GM18498 (cell line): Measurements from ENCODE around the gene PRUNE1.

Source experiments
- ATAC-seq: cut with Tn5 transposase; IDR thresholded peaks from one replicate; pipeline ENCODE4 v1.9.1; 2021; ENCODE audit warnings: mild to moderate bottlenecking, moderate library complexity; ENCODE audit not compliant: unreplicated experiment

Gene PRUNE1

GRCh38 chr1:151072224-151072623 lies 64.0 kb downstream of the PRUNE1 start:
- no peak for ATAC-seq
